GM12891 (cell line): Measurements from ENCODE around the gene CDCP2.

Source experiments
- PAX5 ChIP-seq: IDR thresholded peaks from 2 replicates; pipeline ENCODE4 v1.6.1; 2011; ENCODE audit warnings: low read length, moderate library complexity, mild to moderate bottlenecking; ENCODE audit not compliant: insufficient read depth, severe bottlenecking
- POLR2A ChIP-seq: IDR thresholded peaks from 2 replicates; pipeline ENCODE4 v1.6.1; 2011; ENCODE audit warnings: low read depth, low read length, control low read depth
- POLR2AphosphoS5 ChIP-seq: IDR thresholded peaks from 2 replicates; pipeline ENCODE4 v1.6.1; 2011; ENCODE audit warnings: low read depth, low read length, control low read depth
- TAF1 ChIP-seq: IDR thresholded peaks from 2 replicates; pipeline ENCODE4 v1.6.1; 2011; ENCODE audit warnings: low read depth, low read length, control low read depth

GRCh38 chr1:54107131-54107530, 45.7 kb downstream of the CDCP2 start:
- TF ChIP-seq POLR2AphosphoS5 = no peak
- no peak for TF ChIP-seq POLR2A
- no peak for TF ChIP-seq TAF1
- no peak for TF ChIP-seq PAX5
